ENCODE measurements around the gene NAB2.

The NAB2 gene

DNA sequence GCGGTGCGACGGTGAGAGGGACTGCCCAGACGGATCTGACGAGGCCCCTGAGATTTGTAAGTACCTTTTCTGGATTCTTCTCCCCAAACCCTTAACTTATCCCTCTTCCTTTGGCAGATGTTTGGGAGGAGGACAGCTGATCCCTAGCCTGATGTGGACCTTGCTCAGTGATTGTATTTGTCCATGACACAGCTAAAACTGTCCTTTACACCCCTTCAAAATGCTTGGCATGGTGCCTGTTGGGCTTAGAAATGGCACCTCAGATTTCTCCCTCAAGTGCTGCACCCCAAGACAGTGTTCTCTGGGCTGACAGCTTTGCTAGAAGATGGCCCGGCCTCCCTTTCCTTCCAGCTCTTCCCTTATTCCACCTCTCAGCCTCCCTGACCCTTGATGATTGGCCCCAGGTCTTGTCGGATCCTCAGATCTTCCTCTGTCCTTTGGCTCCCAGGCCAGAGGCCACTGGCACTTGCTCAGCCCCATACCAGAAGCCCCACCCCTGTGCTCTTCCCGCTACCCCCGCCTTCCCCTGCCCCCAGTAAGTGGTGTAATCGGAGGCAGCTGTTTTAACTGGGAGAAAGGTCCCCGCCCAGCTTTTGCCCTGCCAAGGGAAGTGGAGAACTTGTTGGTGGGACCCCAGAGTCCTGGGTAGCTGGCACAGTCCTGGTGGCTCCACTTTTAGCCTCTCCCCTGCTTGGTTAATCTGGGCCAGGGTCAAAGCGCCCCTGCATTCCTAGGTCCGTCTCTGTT, 49.8 kb downstream of the NAB2 start:
- H3K4me3 ChIP-seq (ENCODE audit: low read length in 2 of 2) = no peak overlapping the region
- no peaks in the 10 kb centered on the region for H3K27me3 ChIP-seq (ENCODE audit: control insufficient read depth in 1 of 2, insufficient read depth in 2 of 2, low read length in 2 of 2)
- peaks cover 40% of the 10 kb centered on the region for H3K4me1 ChIP-seq (ENCODE audit: control insufficient read depth, insufficient read depth, low read length)
- H3K27ac ChIP-seq (ENCODE audit: low read length) = no peak overlapping the region
- no peak overlapping the region for H3K9ac ChIP-seq (ENCODE audit: low read length in 2 of 2)
- peaks cover 26 to 41% of the 10 kb centered on the region in 2 donors for H3K36me3 ChIP-seq (ENCODE audit: control insufficient read depth in 2 of 2, insufficient read depth in 2 of 2, low read length in 2 of 2)
- H3K9me3 ChIP-seq (ENCODE audit: control insufficient read depth in 2 of 2, low read length in 2 of 2) = no peaks in the 10 kb centered on the region

DNA sequence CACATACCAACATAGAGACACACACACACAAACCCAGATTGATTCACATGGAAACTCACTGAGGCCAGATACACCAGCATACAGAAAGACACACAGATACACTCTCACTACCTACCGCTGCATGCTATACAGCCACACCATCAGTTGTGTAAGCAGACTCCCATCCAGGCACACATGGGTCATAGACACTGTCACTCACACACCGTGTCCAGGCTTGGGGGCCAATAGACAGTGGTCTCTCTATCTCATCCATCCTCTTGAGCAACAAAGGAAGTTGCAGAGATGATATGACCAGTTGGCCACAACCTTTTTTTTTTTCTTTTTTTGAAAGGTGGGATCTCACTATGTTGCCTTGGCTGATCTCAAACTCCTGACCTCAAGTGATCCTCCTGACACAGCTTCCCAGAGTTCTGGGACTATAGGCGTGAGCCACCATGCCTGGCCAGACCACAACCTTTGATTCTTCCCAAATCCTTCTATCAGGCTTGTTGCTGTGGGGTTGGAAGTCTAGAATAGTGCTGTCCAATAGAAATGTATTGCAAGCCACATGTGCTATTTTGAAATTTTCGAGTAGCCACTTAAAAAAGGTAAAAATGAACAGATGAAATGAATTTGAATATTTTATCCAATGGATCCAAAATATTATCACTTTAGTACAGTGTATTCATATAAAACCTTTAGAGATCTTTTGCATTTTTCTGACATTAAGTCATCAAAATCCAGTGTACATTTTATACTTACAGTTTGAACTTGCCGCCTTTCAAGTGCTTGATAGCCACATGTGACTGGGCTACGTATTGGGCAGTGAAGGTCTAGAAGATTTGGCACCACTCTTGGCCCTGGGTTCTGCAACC, 51.1 kb downstream of the NAB2 start:
- Histone ChIP-seq H3K36me3 (ENCODE audit: control insufficient read depth in 2 of 2, insufficient read depth in 2 of 2, low read length in 2 of 2) (peaks cover 36 to 46% of the 10 kb centered on the region in 2 donors), H3K27ac (ENCODE audit: low read length) (no peak overlapping the region), H3K9ac (ENCODE audit: low read length in 2 of 2) (no peak overlapping the region), H3K4me1 (ENCODE audit: control insufficient read depth, insufficient read depth, low read length) (peaks cover 33% of the 10 kb centered on the region), H3K4me3 (ENCODE audit: low read length in 2 of 2) (no peak overlapping the region), H3K27me3 (ENCODE audit: control insufficient read depth in 1 of 2, insufficient read depth in 2 of 2, low read length in 2 of 2) (no peaks in the 10 kb centered on the region), H3K9me3 (ENCODE audit: control insufficient read depth in 2 of 2, low read length in 2 of 2) (no peaks in the 10 kb centered on the region)

DNA sequence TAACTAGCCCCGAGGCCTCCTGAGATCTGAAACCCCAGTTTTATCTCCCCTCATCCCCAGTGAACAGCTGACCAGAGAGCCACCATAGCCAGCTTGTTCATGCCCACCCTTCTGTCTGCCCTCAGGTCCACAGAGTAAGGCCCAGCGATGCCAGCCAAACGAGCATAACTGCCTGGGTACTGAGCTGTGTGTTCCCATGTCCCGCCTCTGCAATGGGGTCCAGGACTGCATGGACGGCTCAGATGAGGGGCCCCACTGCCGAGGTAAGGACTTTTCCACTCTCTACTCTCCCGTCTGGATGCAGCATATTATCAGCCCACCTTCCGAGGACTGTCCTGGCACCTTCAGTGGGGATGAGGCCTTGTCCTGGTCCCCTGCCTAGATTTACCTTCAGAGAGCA, 52.3 kb downstream of the NAB2 start:
- peaks cover 48 to 58% of the 10 kb centered on the region in 2 donors for H3K36me3 ChIP-seq (ENCODE audit: control insufficient read depth in 2 of 2, insufficient read depth in 2 of 2, low read length in 2 of 2)
- H3K4me3 ChIP-seq (ENCODE audit: low read length in 2 of 2) = no peak overlapping the region
- H3K27me3 ChIP-seq (ENCODE audit: control insufficient read depth in 1 of 2, insufficient read depth in 2 of 2, low read length in 2 of 2) = no peaks in the 10 kb centered on the region
- no peak overlapping the region for H3K27ac ChIP-seq (ENCODE audit: low read length)
- H3K9ac ChIP-seq (ENCODE audit: low read length in 2 of 2) = no peak overlapping the region
- H3K4me1 ChIP-seq (ENCODE audit: control insufficient read depth, insufficient read depth, low read length) = peaks cover 35% of the 10 kb centered on the region
- no peaks in the 10 kb centered on the region for H3K9me3 ChIP-seq (ENCODE audit: control insufficient read depth in 2 of 2, low read length in 2 of 2)

DNA sequence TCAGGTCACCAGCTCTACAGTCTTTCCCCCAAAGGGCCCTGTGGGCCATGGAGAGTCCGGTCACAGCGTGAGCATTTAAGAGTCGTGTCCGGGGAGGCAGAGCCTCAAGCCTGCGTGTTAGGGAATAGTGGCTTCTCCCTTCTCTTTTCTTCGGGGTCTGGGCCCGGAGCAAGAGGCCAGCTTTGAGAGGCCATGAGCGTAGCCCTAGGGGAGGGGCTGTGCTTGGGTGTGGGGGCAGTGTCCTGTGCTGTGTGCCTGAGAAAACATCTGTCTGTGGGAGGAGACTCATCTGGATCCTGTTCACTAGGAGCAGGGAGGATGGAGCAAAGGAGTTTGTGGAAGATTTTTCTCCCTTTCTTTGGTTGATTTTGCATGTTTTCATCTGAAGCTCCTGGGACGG, 53.2 kb downstream of the NAB2 start:
- Histone ChIP-seq H3K9me3 (ENCODE audit: control insufficient read depth in 2 of 2, low read length in 2 of 2) (no peaks in the 10 kb centered on the region), H3K27me3 (ENCODE audit: control insufficient read depth in 1 of 2, insufficient read depth in 2 of 2, low read length in 2 of 2) (no peaks in the 10 kb centered on the region), H3K27ac (ENCODE audit: low read length) (peak overlapping the region; percentile 18), H3K36me3 (ENCODE audit: control insufficient read depth in 2 of 2, insufficient read depth in 2 of 2, low read length in 2 of 2) (peaks cover 53 to 63% of the 10 kb centered on the region in 2 donors), H3K9ac (ENCODE audit: low read length in 2 of 2) (no peak overlapping the region), H3K4me3 (ENCODE audit: low read length in 2 of 2) (no peak overlapping the region), H3K4me1 (ENCODE audit: control insufficient read depth, insufficient read depth, low read length) (peaks cover 40% of the 10 kb centered on the region)

DNA sequence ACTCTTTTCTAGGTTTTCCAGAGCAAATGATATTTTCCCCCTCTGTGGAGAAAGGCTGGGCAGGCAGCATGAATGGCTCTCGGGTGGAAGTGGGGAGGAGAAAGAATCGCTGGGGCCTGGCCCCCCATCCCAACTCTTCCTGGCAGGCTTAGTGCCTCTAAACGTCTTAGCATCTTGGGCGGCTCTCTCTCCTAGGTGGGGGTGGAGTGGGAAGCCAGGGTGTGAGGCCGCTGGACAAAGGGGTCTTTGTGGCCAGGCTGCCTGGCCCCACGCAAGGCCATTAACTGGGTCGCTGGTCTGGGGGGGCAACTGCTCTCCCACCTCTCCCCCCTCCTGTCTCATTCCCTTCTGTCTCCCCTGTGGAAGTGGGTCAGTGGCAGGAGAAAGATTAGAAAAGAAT, 53.8 kb downstream of the NAB2 start:
- H3K36me3 ChIP-seq (ENCODE audit: control insufficient read depth in 2 of 2, insufficient read depth in 2 of 2, low read length in 2 of 2) = peaks cover 53 to 63% of the 10 kb centered on the region in 2 donors

DNA sequence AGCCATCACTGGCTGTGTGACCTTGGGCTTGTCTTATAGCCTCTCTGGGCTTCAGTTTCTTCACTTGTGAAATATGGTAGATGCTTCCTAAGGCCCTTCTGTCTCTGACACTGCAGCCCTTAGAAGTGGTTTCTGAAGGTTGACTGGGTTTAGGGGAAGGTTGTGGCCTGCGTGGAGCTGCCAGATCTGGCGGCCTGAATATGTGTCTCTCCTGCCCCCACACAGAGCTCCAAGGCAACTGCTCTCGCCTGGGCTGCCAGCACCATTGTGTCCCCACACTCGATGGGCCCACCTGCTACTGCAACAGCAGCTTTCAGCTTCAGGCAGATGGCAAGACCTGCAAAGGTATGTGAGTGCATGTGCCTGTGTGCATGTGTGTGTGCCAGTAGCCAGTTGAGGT, 54.5 kb downstream of the NAB2 start:
- H3K27me3 ChIP-seq (ENCODE audit: control insufficient read depth in 1 of 2, insufficient read depth in 2 of 2, low read length in 2 of 2) = no peaks in the 10 kb centered on the region
- peak overlapping the region in 1 of 2 donors; percentile 31 for H3K9ac ChIP-seq (ENCODE audit: low read length in 2 of 2)
- peaks cover 43% of the 10 kb centered on the region for H3K4me1 ChIP-seq (ENCODE audit: control insufficient read depth, insufficient read depth, low read length)
- peaks cover 53 to 60% of the 10 kb centered on the region in 2 donors for H3K36me3 ChIP-seq (ENCODE audit: control insufficient read depth in 2 of 2, insufficient read depth in 2 of 2, low read length in 2 of 2)
- H3K4me3 ChIP-seq (ENCODE audit: low read length in 2 of 2) = no peak overlapping the region
- H3K27ac ChIP-seq (ENCODE audit: low read length) = peak overlapping the region; percentile 31
- H3K9me3 ChIP-seq (ENCODE audit: control insufficient read depth in 2 of 2, low read length in 2 of 2) = no peaks in the 10 kb centered on the region

More for the DNA sequence above, 53.8 kb downstream of the NAB2 start:
- Histone ChIP-seq H3K9me3 (ENCODE audit: control insufficient read depth in 2 of 2, low read length in 2 of 2) (no peaks in the 10 kb centered on the region), H3K27me3 (ENCODE audit: control insufficient read depth in 1 of 2, insufficient read depth in 2 of 2, low read length in 2 of 2) (no peaks in the 10 kb centered on the region), H3K4me3 (ENCODE audit: low read length in 2 of 2) (no peak overlapping the region), H3K4me1 (ENCODE audit: control insufficient read depth, insufficient read depth, low read length) (peaks cover 40% of the 10 kb centered on the region), H3K9ac (ENCODE audit: low read length in 2 of 2) (peak overlapping the region in 1 of 2 donors; percentile 31), H3K27ac (ENCODE audit: low read length) (peak overlapping the region; percentile 31)
